Measurements from ENCODE around the gene STING1. TPM values are rescaled to one million over a fixed set of nuclear protein-coding genes. Genes with fewer than 3 reads are reported as not detected.
"Not testable (repeated sequence)": the region's sequence is repeated elsewhere in the genome, so short reads cannot be mapped to it uniquely, and the experiment has no call there.

Gene STING1
- total RNA-seq = 179 TPM

GRCh38 chr5:139482050-139482889, at the start of gene STING1:
TSS of gene STING1 (minus strand) at chr5:139482758. CDS start at chr5:139481704, 1,054 bp downstream.
- TF ChIP-seq CTCF (IDR thresholded peaks at IDR 0.05) = no peak
- Histone ChIP-seq H3K4me3 (peak within 1 kb of the TSS; percentile 64 to 74), H3K9me3 (no peaks in the 10 kb centered on the region), H3K4me1 (peaks cover 4 to 27% of the 10 kb centered on the region in 2 donors), H3K27me3 (no peaks in the 10 kb centered on the region), H3K27ac (peak within 1 kb of the TSS; percentile 96 to 98), H3K36me3 (peaks cover 17 to 30% of the 10 kb centered on the region in 2 donors)
- intact Hi-C loops (cut with DNase I) = loop anchor here (1.0 to 5.0 kb wide), 4 partner anchors 31 to 190 kb away; partner anchors contain the start of genes DNAJC18 and MATR3
- peak; percentile 53 to 93 for DNase-seq (ENCODE audit: low spot score in 2 of 2)

- Histone ChIP-seq H3K4me1 (no peaks in the 10 kb centered on the region), H3K4me3 (no peak overlapping the region), H3K9me3 (no peaks in the 10 kb centered on the region), H3K36me3 (no peaks in the 10 kb centered on the region), H3K27me3 (no peaks in the 10 kb centered on the region), H3K27ac (no peak overlapping the region)
- intact Hi-C loops (cut with DNase I) = no loop called here
- no peak for TF ChIP-seq CTCF (IDR thresholded peaks at IDR 0.05)
- DNase-seq (ENCODE audit: low spot score in 2 of 2) = no peak
Observed at GRCh38 chr5:139531772-139532169, 49.2 kb upstream of the STING1 start.

GRCh38 chr5:139530079-139530478, 47.5 kb upstream of the STING1 start:
- H3K36me3 ChIP-seq; H3K9me3 ChIP-seq; intact Hi-C loops (cut with DNase I); DNase-seq (ENCODE audit: low spot score in 2 of 2); H3K4me1 ChIP-seq; H3K27ac ChIP-seq; H3K27me3 ChIP-seq; H3K4me3 ChIP-seq: not testable (repeated sequence)

GRCh38 chr5:139528695-139529094, 46.1 kb upstream of the STING1 start:
- intact Hi-C loops (cut with DNase I); H3K9me3 ChIP-seq: not testable (repeated sequence)

GRCh38 chr5:139527896-139528467, 45.4 kb upstream of the STING1 start:
- H3K36me3 ChIP-seq; intact Hi-C loops (cut with DNase I); H3K4me3 ChIP-seq; DNase-seq (ENCODE audit: low spot score in 2 of 2); H3K4me1 ChIP-seq; H3K9me3 ChIP-seq; H3K27me3 ChIP-seq; H3K27ac ChIP-seq: not testable (repeated sequence)

More at GRCh38 chr5:139528695-139529094, 46.1 kb upstream of the STING1 start:
- H3K27me3 ChIP-seq; H3K36me3 ChIP-seq; H3K27ac ChIP-seq; H3K4me1 ChIP-seq; DNase-seq (ENCODE audit: low spot score in 2 of 2); H3K4me3 ChIP-seq: not testable (repeated sequence)

GRCh38 chr5:139527090-139527470, 44.5 kb upstream of the STING1 start:
- H3K4me1 ChIP-seq; H3K9me3 ChIP-seq; H3K27me3 ChIP-seq; H3K36me3 ChIP-seq; H3K27ac ChIP-seq; DNase-seq (ENCODE audit: low spot score in 2 of 2); intact Hi-C loops (cut with DNase I); H3K4me3 ChIP-seq: not testable (repeated sequence)

- H3K4me1 ChIP-seq; H3K36me3 ChIP-seq; DNase-seq (ENCODE audit: low spot score in 2 of 2); H3K4me3 ChIP-seq; intact Hi-C loops (cut with DNase I); H3K27ac ChIP-seq; H3K27me3 ChIP-seq; H3K9me3 ChIP-seq: not testable (repeated sequence)
Observed at GRCh38 chr5:139526309-139527089, 43.9 kb upstream of the STING1 start.

- DNase-seq (ENCODE audit: low spot score in 2 of 2); H3K36me3 ChIP-seq; H3K9me3 ChIP-seq; H3K4me3 ChIP-seq; intact Hi-C loops (cut with DNase I); H3K4me1 ChIP-seq; H3K27me3 ChIP-seq; H3K27ac ChIP-seq: not testable (repeated sequence)
Observed at GRCh38 chr5:139525586-139526308, 43.2 kb upstream of the STING1 start.

Data from ascending aorta (tissue), 2 donors.